ENCODE data around the gene CCDC197.

Gene CCDC197

GRCh38 chr14:93997082-93997481 is at the start of gene CCDC197:
CCDC197 (plus strand) TSS chr14:93997301; CDS start chr14:93998132, 831 bp downstream.
- no peak for DNase-seq

- DNase-seq: no peak
Measured at GRCh38 chr14:93949511-93950075, 47.5 kb upstream of the CCDC197 start.

GRCh38 chr14:93950948-93951634 is 46.0 kb upstream of the CCDC197 start:
- DNase-seq: no peak

- no peak for DNase-seq
Measured at GRCh38 chr14:93951635-93952540, 45.2 kb upstream of the CCDC197 start.

GRCh38 chr14:93952829-93953228 is 44.3 kb upstream of the CCDC197 start:
- no peak for DNase-seq

- no peak for DNase-seq
Measured at GRCh38 chr14:93953263-93953662, 43.8 kb upstream of the CCDC197 start.

GRCh38 chr14:93953739-93954515 is 43.2 kb upstream of the CCDC197 start:
- DNase-seq: no peak

GRCh38 chr14:93954516-93954830 is 42.6 kb upstream of the CCDC197 start:
- no peak for DNase-seq

- DNase-seq: peak; percentile 38
Measured at GRCh38 chr14:93954900-93955849, 41.9 kb upstream of the CCDC197 start.

- DNase-seq: no peak
Measured at GRCh38 chr14:93955850-93956481, 41.1 kb upstream of the CCDC197 start.

GRCh38 chr14:93956514-93957332 is 40.4 kb upstream of the CCDC197 start:
- no peak for DNase-seq

GRCh38 chr14:93957333-93957710 is 39.8 kb upstream of the CCDC197 start:
- no peak for DNase-seq

GRCh38 chr14:93957751-93958566 is 39.1 kb upstream of the CCDC197 start:
- DNase-seq: no peak

- DNase-seq: no peak
Measured at GRCh38 chr14:93958567-93959238, 38.4 kb upstream of the CCDC197 start.

GRCh38 chr14:93959239-93960107 is 37.6 kb upstream of the CCDC197 start:
- peak; percentile 68 for DNase-seq

- DNase-seq: no peak
Measured at GRCh38 chr14:93960108-93960475, 37.0 kb upstream of the CCDC197 start.

GRCh38 chr14:93960774-93961438 is 36.2 kb upstream of the CCDC197 start:
- DNase-seq: no peak

GRCh38 chr14:93961620-93962019 is 35.5 kb upstream of the CCDC197 start:
- DNase-seq: no peak

Data from GDM1 (cell line).